ENCODE data around the gene TRABD2B. TPM values are rescaled to one million over a fixed set of nuclear protein-coding genes. Genes with fewer than 3 reads are reported as not detected.

The TRABD2B gene
- total RNA-seq, 2 donors from 2014 or later, result 3.8 to 10.7 TPM

DNA sequence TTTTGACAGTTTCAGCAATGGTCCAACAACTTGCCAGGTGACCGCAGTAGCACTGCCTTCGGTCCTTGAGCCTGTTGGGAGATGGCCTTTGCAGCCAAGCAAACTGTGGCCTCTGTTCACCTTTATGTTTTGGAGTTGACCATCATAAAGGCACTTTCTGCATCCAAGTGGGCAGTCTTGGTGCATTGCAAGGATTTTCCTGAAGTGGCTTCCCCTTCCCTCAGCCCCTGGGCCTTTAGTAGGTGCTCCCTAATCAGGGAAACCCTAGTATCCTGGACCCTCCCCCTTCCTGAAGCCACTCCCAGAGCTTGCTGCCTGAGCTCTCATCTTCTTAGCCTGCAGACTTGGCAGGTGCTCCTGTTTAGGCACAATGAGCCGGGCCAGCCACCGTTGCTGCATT lies 140.2 kb downstream of the TRABD2B start:
- no peak overlapping the region for H3K4me3 ChIP-seq
- no peak for DNase-seq (ENCODE audit: low spot score)
- H3K27me3 ChIP-seq (replicated peaks; ENCODE audit: insufficient read depth), result no peaks in the 10 kb centered on the region
- no peak for ATAC-seq (ENCODE audit: insufficient number of reproducible peaks, low FRiP score, low read depth)
- TF ChIP-seq, protein P1, sequence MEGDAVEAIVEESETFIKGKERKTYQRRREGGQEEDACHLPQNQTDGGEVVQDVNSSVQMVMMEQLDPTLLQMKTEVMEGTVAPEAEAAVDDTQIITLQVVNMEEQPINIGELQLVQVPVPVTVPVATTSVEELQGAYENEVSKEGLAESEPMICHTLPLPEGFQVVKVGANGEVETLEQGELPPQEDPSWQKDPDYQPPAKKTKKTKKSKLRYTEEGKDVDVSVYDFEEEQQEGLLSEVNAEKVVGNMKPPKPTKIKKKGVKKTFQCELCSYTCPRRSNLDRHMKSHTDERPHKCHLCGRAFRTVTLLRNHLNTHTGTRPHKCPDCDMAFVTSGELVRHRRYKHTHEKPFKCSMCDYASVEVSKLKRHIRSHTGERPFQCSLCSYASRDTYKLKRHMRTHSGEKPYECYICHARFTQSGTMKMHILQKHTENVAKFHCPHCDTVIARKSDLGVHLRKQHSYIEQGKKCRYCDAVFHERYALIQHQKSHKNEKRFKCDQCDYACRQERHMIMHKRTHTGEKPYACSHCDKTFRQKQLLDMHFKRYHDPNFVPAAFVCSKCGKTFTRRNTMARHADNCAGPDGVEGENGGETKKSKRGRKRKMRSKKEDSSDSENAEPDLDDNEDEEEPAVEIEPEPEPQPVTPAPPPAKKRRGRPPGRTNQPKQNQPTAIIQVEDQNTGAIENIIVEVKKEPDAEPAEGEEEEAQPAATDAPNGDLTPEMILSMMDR (IDR thresholded peaks at IDR 0.05), result no peak
- no peaks in the 10 kb centered on the region for H3K36me3 ChIP-seq
- H3K9me3 ChIP-seq, result peaks cover 2% of the 10 kb centered on the region
- no peaks in the 10 kb centered on the region for H3K4me1 ChIP-seq (ENCODE audit: control insufficient read depth in 1 of 2, low read depth in 2 of 2)
- H3K27ac ChIP-seq, result no peak overlapping the region

DNA sequence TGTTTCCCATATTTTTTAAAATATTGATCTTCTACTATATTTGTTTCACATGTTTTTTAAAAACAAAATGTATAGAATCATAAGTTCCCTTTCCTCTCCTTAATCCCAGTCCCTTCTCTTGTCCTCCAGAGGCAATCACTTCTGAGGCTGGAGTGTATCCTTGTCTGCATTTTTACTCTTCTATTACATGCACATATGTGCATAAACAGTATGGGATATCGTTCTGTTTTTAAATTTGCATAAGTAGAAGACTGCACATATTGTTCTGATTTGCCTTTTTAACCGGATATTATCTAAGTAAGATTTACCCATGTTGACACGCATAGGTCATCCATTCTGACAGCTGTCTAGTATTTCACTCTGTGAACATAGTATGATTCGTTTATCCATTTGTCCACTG lies 142.0 kb downstream of the TRABD2B start:
- no peaks in the 10 kb centered on the region for H3K9me3 ChIP-seq
- no peaks in the 10 kb centered on the region for H3K4me1 ChIP-seq (ENCODE audit: control insufficient read depth in 1 of 2, low read depth in 2 of 2)
- H3K27me3 ChIP-seq (replicated peaks; ENCODE audit: insufficient read depth), result no peaks in the 10 kb centered on the region
- TF ChIP-seq, protein P1 (IDR thresholded peaks at IDR 0.05), result no peak
- no peak overlapping the region for H3K27ac ChIP-seq
- H3K36me3 ChIP-seq, result no peaks in the 10 kb centered on the region
- no peak for ATAC-seq (ENCODE audit: insufficient number of reproducible peaks, low FRiP score, low read depth)
- H3K4me3 ChIP-seq, result no peak overlapping the region
- no peak for DNase-seq (ENCODE audit: low spot score)

DNA sequence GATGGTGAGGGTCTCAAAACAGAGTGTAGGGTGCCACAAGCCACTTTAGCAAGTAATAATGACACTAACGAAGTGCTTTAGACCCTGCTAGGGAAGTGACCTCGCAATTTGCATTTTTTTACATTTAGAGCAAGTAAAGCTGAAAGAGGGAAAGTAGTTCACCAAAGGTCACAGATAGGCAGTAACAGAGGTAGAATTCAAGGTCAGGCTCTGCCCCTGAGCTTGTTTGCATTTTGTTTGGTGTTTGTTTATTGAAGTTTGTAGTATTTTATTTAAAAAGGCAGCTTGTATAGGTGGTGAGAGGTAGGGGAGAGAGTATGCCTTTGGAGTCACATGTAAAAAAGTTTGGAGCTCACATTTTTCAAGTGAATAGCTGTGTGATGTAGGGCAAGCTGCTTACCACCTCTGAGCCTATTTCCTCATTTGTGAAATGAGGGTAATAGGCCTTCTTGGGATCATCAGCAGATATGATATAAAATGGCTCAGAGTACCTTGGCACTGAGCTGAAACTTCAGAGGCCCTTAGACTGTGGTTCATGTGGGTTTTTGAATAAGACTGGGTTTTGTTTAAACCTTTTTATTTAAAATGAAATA lies 142.5 kb downstream of the TRABD2B start:
- ATAC-seq (ENCODE audit: insufficient number of reproducible peaks, low FRiP score, low read depth), result no peak
- Histone ChIP-seq H3K27me3 (replicated peaks; ENCODE audit: insufficient read depth) (no peaks in the 10 kb centered on the region), H3K9me3 (no peaks in the 10 kb centered on the region), H3K36me3 (no peaks in the 10 kb centered on the region), H3K4me1 (ENCODE audit: control insufficient read depth in 1 of 2, low read depth in 2 of 2) (no peaks in the 10 kb centered on the region), H3K27ac (no peak overlapping the region), H3K4me3 (no peak overlapping the region)
- TF ChIP-seq, protein P1 (IDR thresholded peaks at IDR 0.05), result no peak
- DNase-seq (ENCODE audit: low spot score), result no peak

DNA sequence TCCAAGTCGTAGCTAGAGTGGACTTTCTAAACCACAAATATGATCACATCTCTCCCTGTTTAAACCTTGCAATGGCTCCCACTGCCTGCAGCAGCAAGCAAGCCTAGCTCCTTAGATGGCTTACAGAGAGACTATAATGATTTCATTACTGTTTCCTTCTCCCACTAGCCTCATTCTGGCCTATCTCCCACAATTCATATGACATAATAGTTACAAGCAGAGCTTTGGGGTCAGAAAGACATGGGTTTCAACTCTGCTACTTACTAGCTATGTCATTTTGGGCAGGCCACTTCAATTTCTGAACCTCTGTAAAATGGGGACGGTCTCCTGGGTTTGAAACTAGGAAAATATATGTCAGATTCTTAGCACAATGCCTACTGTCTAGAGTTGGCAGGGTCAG lies 143.3 kb downstream of the TRABD2B start:
- no peak overlapping the region for H3K4me3 ChIP-seq
- H3K4me1 ChIP-seq (ENCODE audit: control insufficient read depth in 1 of 2, low read depth in 2 of 2), result no peaks in the 10 kb centered on the region
- TF ChIP-seq, protein P1 (IDR thresholded peaks at IDR 0.05), result no peak
- no peaks in the 10 kb centered on the region for H3K9me3 ChIP-seq
- DNase-seq (ENCODE audit: low spot score) (no peak), ATAC-seq (ENCODE audit: insufficient number of reproducible peaks, low FRiP score, low read depth) (no peak)
- no peaks in the 10 kb centered on the region for H3K36me3 ChIP-seq
- no peak overlapping the region for H3K27ac ChIP-seq
- H3K27me3 ChIP-seq (replicated peaks; ENCODE audit: insufficient read depth), result no peaks in the 10 kb centered on the region

DNA sequence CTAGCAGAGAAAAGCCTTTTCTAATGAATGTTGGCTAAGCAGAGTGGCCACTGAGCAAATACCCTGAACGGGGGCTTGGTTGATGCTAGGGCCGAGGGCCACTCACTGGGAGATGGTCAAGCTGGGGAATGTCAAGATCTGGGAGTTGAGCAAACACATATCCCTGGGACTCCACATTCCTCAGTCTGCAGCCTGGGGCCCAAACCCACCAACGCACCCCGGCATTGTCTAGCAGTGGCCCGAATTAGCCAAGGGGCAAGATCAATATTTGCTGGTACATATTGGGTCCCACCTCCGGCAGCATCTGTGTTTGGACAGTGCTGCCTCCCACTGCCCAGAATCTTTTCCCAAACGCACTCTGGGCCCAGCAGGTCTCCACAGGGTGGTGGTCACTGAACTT lies 144.1 kb downstream of the TRABD2B start:
- H3K4me3 ChIP-seq, result no peak overlapping the region
- TF ChIP-seq, protein P1 (IDR thresholded peaks at IDR 0.05), result no peak
- no peak overlapping the region for H3K27ac ChIP-seq
- no peaks in the 10 kb centered on the region for H3K27me3 ChIP-seq (replicated peaks; ENCODE audit: insufficient read depth)
- H3K9me3 ChIP-seq, result no peaks in the 10 kb centered on the region
- DNase-seq (ENCODE audit: low spot score) (no peak), ATAC-seq (ENCODE audit: insufficient number of reproducible peaks, low FRiP score, low read depth) (no peak)
- no peaks in the 10 kb centered on the region for H3K4me1 ChIP-seq (ENCODE audit: control insufficient read depth in 1 of 2, low read depth in 2 of 2)
- no peaks in the 10 kb centered on the region for H3K36me3 ChIP-seq
